IPS-NIHi7 (cell line): ENCODE data around the gene PAX2.
A peak's percentile ranks its signal among the peaks of the same experiment; 100 is the strongest.

ENCODE experiments used
- DNase-seq: peaks from one replicate; pipeline ENCODE4 v3.0.0; 2012; ENCODE audit warnings: mixed read lengths; ENCODE audit errors: extremely low spot score

The PAX2 gene

DNA sequence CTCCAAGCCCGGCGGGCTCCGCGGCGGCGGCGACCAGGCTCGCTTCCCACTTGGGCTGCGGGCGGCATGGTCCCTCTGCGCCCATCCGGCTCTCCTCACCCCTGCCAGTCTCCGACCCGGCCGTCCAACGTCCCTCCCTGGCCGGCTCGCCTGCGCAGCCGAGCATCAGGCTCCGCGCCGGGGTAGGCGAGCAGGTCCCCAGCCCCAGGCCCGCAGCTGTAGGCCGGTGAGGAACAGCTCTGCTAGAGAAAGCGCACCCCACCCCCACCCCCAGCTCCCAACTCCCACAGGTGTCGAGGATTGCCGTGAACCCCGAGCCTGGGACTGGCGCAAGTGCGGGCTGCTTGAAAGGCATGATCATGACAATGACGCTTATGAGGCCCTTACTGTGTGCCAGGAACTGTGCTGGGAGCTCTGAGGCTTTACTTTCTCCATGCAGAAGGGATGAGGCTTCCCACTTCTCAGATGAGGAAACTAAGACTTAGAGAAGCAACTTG lies 20.8 kb upstream of the PAX2 start:
- no peak for DNase-seq

DNA sequence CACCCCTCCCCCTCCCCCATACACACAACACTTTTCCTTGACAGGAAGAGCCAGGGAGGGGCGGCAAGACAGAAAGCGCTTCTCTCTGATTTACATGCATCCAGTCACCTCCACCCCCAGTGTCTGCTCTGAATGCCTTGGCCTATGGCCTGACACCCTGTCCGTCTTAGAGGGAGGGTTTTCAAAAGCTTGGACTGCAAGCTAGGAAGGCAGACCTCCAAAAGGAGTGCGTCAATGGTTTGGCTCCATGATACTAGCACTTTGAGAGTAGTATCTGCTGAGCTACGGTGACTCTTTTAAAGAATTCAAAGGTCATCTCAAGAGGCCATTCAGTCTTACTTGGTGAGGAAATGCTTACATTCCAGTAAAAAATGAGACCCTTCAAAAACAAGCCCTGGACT lies 20.3 kb upstream of the PAX2 start:
- no peak for DNase-seq

DNA sequence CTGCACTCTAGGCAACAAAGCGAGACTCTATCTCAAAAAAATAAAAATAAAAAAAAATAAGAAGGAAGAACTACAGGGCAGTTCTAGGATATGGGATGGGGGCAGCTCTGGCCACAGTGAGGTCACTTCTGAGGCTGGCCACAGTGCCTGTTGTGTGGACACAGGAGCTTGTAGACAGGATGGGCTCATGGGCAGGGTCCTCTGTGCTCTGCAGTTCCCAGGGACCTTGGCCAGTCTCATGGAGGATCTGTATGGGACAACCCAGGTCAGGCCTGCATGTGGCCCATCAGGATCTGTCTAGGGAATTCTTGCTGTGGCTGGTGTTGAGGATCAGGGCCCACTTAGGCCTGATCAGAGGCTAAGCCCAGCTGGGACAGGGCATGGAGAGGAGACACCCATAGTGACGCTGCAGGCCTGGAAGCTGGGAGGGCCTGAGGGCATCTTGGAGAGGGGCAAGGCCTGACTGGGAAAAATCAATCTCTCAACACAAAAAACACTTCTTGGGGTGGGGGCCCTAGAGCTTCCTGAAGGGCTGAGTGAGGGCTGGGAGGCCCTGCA lies 19.4 kb upstream of the PAX2 start:
- DNase-seq, result no peak

DNA sequence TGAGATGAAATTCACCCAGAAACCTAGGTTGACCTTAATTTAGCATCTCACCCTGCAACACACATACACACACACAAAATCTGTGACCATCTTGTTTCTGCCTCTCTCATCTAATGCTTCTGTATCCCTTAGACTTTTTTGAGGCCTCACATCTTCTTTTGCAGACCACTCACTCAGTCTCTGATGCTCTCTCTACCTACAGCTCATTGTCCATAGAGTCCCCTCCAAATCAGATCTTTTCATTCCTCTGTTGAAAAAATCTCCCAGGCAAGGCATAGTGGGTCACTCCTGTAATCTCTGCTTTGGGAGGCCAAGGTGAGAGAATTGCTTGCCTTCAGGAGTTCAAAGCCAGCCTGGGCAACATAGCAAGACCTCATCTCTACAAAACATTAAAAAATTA lies 17.6 kb upstream of the PAX2 start:
- DNase-seq, result no peak

DNA sequence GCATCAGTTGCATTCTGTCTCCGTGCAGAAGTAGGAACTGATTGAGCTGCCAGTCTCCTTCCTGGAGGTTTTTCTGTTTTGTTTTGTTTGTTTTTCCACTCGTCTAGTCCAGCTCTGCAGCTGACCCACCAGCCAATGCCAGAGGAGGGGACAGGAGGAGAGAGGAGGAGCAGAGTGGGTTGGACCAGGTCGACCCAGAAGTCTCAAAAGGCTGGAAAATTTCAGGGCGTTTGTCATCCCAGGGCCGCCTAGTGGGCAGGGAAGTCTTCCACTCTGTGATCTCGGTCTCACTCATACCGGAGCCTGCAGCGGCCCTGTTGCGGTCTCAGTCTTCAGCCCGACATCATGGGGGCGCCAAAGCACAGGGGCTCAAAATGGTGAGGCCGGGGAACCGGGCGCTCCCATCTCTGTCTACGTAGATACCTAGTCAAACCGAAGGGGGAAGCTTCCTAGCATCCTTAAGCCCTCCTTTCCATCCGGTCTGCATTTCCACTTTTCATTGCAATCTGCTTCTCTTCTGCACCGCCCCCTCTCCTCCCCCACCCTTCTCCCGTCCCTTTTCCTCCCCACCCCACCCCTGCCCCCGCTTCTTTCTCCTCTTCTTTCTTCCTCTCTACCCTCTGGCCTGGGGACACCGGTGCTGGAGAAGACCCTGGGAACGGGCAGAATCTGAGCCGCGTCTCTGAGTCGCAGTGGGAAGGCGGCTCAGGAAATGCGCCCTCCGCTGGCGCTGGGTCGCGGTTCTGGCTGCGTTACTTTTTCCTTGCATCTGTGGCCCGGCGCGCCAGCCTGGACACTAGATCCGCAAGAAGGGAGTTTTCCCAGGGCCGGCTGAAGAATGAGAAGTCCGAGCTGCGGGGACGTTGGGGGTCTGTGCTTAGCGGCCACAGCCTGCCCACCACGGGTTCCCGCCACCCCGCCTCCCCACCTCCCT lies 16.2 kb upstream of the PAX2 start:
- DNase-seq, result no peak

DNA sequence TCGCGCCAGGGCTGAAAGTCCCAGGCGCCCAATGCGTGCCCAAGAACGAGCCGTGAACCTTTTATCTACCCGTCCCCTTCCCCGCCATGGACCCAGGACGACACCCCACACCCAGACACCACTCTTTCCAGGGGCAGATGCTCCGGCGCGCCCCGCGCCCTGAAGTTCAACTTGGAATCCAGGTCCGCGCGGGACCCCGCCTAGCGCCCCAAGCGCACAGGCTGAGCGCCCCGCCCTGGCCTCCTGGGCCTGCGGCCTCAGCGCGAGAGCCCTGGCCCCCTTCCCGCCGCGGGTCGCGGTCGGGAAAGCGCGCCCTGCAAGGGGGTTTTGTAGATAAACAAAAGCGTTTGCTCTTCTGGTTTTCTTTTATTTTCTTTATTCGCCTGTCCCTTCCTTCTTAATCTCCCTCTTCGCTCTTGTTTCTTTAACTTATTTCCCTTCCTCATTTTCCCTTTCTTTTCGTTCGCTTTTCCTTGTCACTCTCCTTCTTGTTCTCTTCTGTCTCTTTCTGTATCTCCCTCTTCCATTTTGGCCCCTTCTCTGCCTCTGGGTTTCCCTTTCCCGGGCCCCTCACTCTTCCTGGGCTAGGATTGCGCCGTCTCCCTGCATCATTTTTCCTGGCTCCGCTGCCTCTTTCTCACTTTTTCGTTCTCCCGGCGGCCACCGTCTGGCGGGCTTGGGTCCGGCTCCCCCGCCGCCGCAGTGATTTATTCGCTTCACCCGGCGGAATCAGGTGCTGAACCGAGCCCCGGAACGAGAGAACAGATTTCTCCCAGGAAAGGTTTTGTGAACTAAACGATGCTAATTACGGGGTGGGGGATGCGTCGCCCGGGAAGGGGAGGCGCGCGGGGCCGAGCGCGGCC lies 15.3 kb upstream of the PAX2 start:
- DNase-seq, result no peak

DNA sequence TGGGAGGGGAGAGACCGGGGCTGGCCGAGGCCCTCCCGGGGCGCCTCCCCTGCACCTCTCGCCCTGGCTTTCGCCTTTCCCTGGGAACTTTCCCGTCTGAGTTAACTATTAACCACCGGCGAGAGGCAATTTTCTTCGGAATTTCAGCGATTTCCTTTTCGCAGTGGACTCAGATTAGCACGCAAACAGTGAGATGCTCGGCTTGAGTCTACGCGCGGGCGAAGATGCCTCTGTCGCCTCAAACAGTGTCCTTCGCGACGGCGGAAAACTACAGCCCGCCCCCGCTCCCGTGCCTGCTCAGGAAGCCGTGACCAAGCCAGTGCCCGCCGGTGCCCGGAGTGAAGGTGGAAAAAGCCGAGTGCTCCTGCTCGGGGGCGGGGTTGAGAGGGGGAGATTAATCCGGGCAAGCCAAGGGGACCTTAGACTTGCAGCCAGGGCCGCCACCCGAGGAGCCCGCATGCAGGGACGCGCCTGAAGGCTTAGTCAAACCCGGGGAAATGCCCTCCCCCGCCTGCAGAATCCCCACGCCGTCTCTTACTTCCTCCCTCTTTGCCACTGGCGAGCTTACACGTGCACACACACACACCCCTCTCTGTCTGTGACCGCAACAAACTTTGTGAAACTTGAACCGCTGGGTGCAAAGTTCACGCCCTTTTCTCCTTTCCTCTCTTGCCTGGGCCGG lies 14.5 kb upstream of the PAX2 start:
- no peak for DNase-seq

DNA sequence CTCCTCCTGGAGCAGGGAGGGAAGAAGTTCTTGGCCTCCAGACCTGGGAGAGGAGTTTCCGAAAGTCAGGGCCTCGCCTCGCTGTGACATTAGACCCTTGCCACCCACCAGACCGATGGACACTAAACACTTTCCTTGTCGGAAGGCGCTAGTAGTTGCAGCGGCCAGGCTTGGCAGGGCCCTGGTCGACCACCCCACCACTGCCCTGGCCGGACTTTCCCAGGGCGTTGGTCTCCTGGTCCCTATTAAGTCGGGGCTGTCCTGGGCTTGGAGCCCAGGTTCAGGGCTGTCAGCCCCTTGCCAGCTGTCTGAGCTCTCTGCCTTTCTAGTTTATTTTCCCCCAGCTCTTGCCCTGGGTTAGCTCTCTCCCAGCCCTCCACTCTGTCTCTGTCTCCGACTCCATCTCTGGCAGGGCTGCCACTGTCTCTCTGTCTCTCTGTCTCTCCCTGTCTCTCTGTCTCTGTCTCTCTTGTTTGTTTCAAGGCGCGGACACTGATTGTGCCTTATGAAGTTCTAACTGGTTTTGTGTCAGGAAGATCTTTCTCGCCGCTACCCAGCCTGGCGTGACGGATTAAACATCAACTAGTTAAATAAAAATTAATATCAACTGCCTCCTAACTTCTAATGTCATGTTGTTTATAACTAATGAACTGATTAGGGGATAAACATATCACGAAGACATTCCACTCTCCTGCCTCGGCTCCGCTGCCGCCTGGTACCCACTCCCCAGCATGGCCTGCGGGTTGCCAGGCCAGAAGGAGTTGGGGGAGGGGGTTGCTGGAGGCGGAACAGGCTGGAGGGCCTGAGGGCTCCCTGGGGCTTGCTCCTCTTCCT lies 13.8 kb upstream of the PAX2 start:
- no peak for DNase-seq

DNA sequence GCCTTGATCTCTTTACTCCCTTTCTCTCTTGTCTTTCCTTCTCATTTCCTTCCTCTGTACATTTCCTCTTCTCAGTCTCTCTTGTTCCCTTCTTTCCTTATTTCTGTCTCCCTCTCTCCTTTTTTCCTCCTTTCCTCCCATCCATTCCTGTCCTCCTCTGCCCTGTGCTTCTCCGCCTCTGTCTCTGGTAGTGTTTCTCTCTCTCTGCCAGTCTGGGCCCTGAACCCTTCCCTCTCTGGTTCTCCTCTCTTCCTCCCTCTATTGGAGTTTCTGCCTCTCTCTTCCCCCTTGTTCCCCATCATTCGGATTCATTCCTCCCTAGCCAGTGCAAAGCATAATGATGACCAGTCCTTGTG lies 13.2 kb upstream of the PAX2 start:
- no peak for DNase-seq

DNA sequence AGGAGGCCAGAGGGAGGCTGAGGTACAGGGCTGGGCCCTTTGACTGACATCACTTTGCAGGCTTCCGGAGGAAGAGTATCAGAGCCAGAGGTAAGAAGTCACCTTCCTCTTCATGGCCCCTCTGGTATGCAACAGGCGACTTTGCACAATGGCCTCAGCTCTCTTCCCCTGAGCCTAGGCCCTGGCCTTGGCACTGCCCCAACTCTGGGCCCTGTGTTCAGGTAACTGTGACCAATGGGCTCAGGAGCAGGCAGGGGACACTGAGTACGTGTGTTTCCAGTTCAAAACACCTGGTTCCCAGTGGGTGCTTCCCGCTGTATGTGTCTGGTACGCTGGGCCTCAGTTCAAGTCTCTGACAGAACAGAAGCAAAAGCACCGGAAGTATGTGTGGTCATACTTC lies 12.1 kb upstream of the PAX2 start:
- no peak for DNase-seq

DNA sequence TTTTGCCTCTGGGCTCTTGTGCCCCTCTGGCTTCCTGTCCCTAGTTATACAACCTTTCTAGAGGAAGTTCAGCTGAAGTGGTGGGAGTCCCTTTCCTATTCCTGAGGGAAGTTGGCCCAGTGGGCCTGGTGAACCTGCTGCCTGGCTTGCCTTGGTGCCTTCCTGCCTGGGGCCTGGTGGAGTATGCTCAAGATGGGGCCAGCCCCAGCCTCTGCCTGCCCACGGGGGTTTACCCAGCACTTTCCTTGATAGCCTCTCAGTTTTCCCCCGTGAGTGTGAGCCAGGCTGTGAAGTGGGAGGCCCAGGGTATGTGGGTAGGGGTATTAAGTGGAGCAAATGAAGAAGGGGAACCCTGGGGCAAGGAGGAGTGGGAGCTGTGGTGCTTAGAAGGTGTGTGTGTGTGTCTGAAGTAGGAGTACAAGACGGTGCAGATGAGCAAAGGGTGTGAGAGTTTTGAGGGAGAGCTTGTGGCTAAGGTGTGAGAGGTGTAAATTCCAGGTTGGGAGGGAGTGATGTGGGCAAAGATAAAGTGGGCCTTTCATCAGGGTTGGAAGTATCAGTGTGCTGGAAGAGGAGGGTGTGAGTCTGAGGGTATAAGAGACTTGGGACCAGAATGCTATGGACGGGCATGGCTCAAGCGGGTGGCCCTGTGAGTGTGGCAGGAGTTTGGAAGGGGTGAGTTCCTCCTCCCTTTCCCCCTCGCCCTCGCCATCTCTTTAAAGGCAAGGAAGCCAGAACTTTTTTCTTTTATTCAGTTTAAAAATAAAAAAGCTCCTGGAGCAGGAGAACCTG lies 10.9 kb upstream of the PAX2 start:
- DNase-seq, result no peak

DNA sequence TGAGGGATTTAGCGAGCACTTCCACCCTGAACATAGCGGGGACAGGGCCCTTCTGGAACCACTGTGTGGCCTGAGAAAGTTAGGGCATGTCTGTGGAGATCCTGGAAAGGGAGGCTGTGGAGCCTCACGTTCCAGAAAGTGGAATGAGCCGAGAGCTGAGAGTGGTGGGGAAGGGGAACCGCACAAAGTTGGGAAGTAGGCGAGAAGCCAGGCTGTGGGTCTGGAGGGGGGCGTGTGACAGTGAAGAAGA lies 10.4 kb upstream of the PAX2 start:
- no peak for DNase-seq

DNA sequence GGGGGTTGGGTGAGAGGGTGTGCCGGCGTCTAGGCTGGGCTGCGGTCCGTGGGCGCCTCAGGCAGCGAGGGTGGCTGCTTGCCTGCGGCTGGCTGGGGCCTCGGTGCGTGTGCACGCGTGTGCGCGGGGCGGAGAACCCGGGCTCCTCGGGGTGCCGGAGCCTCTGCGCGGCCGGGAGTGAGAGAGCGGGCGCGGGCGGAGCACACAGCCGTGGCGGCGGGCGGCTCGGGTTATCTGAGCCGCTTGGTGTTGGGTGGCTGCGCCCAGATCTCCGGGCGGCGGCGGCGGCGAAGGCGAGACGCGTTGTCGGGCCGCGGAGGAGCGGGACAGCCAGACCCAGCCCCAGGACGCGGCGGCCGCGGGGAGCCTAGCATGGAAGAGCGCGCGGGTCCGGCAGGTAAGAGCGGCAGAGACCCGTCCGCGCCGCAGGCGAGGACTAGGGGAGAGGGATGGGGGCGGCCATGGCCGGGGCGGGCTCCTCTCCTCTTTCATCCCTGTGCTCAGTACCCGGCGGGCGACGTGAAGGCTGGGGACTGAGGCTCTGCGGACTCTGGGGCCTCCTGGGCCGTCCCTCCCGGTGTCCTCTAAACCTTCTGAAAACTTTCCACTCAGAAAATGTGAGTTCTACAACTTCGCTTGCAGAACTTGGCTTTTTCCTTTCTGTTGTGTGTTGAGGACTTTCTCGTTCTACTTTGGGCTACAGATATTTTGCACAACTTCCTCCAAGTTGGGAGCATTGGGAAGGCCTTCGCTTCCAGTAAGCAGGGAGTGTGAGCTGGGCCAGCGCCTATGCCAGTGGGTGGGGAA lies 9.8 kb upstream of the PAX2 start:
- no peak for DNase-seq

DNA sequence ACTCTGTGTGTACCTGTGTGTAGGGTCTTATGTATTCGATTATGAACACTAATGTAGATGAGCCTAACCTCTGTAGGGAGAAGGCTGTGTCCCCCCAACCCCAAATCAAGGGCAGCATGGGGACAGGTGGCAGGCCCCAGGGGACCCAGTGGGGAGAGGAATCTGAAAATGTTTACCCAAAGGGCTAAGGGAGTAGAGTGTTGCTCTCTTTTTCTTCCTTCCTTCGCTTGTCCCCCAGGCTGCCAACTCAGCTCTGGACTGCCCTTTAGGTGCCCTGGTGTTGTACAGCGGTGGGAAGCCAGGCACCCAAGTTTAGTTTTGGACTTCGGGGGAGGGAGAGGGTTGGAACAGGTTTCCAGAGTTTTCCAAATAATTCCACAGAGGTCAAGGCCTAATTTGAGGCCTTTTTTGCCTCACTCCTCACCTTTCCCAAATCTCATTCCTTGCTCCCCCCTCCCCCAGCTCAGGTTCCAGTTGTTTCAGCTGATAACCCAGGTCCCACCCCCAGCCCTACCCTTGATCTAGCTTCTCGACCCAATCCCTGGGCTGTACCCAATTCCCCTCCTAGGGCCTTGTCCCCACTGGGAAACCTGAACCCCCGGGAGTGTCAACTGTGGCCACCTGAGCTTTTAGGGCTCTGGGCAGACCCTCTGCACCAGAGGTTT lies 9.1 kb upstream of the PAX2 start:
- no peak for DNase-seq

DNA sequence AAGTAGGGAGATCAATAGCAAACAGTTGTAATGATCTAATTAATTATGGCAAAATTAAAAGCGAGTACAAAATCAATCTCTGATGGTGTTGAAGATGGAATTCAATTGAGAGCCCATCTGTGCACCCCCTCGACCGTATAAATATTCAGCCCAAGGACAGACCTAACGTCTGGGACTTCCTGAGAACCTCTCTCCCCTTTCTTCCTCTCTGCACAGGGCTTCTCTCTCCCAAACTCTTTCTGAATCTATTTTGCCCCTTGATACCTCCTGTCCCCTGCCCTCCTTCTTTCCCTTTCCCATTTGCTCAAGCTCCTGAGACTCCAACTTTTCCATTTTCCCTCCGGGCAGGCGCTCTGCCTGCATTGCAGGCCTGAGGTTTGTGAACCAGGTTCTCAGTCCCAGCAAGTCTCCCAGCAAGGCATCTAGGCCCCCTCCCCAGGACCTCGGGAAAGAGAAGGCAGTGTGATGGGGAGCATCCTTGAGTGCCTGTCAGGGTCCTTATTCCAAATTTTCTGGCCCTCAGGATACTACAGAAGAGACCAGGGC lies 8.5 kb upstream of the PAX2 start:
- DNase-seq, result no peak

DNA sequence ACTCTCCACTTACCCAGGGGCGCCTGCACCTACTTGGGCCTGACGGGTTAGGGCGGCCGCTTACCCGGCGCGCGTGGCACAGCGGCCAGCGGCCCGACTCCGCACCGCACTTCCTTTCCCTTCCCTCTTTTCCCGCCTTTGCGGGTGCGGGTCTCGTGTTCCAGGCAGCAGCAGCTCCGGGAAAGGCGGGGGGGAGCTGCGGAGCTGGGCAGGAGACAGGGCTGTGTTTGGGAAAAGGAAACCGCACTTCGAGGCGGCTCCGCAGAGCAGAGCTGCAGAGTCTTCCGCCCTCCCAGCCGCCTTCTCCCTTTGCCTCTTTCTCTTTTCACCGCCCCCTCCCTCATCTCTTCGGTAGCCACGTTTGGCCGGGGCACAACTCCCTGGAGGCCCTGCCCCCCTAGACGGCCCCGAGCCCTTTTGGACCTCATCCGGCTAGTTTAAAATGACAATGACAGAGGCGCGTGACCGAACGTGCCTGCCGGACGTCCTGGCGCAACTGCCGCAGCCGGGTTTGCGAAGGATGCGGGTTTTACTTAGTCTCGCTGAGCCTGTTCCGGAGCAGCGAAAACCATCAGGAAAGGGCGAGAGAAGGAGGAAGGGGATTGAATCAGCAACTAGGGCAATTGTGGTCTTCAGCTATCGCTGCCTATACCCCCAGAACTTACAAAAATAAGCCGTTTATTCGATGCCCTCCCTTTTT lies 7.9 kb upstream of the PAX2 start:
- DNase-seq, result peak; percentile 61

DNA sequence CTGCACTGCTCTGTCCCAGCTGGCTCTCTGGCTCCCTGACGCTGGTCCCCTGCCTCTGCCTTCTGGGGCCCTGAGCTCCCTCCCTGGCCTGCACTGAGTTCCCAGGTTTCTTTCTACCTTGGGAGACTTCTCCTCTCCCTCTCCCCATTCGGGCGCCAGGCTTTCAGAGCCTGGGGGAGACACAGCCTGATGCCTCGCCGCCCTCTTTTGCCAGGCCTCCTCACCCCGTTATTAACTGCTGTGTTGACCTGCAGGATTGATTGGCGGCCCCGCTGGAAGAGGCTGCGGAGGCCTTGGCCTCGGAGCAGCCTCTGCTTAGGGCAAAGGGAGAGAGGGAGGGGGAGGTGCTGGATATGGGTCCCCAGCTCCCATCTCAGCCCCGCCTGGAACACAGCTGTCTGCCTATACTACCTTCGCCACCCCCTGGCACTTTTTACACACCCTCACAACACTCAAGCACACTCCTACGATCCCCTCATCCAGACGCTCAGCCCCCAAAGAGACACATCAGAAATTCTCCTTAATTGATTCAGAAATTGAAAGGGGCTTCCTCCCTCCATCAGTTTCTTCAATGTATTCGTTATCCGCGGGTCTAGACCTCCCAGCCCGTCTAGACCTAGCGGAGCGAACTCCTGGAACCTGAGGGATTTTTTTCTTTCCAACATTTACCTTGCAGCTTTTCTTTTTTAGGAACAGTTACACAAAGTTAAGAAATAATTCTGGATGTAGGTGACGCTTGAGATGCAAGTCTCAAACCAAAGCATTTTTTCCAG lies 7.1 kb upstream of the PAX2 start:
- DNase-seq, result peak; percentile 19
